Cardiac fibroblast (primary cell): Measurements from ENCODE around the gene IQGAP3.
A peak's percentile ranks its signal among the peaks of the same experiment; 100 is the strongest.

ENCODE experiments used
- DNase-seq, 2 donors: peaks; one replicate each; pipeline versions ENCODE4 v3.0.0 to v3.0.0-alpha.2; 2010; ENCODE audit warnings: low read depth in 2 of 2
- H3K4me3 ChIP-seq, 2 donors: replicated peaks in 1 of 2; 1 replicate in 1 of 2; 2 replicates in 1 of 2; pipeline ENCODE4 v1.5.1; 2011; ENCODE audit warnings: low read depth in 2 of 2, low read length in 2 of 2, mild to moderate bottlenecking in 2 of 2, moderate library complexity in 1 of 2
- CTCF ChIP-seq: IDR thresholded peaks from one replicate; pipeline ENCODE4 v1.5.1; 2011; ENCODE audit warnings: low read depth, mild to moderate bottlenecking, low read length, inconsistent platforms

Gene IQGAP3

GRCh38 chr1:156516821-156517220 is 55.5 kb downstream of the IQGAP3 start:
- TF ChIP-seq CTCF: no peak
- DNase-seq: no peak
- no peak overlapping the region for H3K4me3 ChIP-seq

GRCh38 chr1:156515956-156516355 is 56.4 kb downstream of the IQGAP3 start:
- no peak for DNase-seq
- no peak overlapping the region for H3K4me3 ChIP-seq
- TF ChIP-seq CTCF: no peak

- no peak for TF ChIP-seq CTCF
- H3K4me3 ChIP-seq: no peak overlapping the region
- DNase-seq: no peak
Observed at GRCh38 chr1:156513185-156513584, 59.2 kb downstream of the IQGAP3 start.

GRCh38 chr1:156511644-156512043 is 60.7 kb downstream of the IQGAP3 start:
- peak in 1 of 2 donors; percentile 86 for DNase-seq
- no peak overlapping the region for H3K4me3 ChIP-seq
- no peak for TF ChIP-seq CTCF

- H3K4me3 ChIP-seq: no peak overlapping the region
- peak; percentile 83 to 91 for DNase-seq
- TF ChIP-seq CTCF: no peak
Observed at GRCh38 chr1:156510709-156511108, 61.7 kb downstream of the IQGAP3 start.

GRCh38 chr1:156509424-156510034 is 62.8 kb downstream of the IQGAP3 start:
- no peak overlapping the region for H3K4me3 ChIP-seq
- no peak for DNase-seq
- no peak for TF ChIP-seq CTCF

GRCh38 chr1:156508955-156509234 is 63.5 kb downstream of the IQGAP3 start:
- no peak for TF ChIP-seq CTCF
- DNase-seq: no peak
- H3K4me3 ChIP-seq: no peak overlapping the region
